Smooth muscle cell (in vitro differentiated cells): ENCODE results near the gene SKAP1. TPM values are rescaled to one million over a fixed set of nuclear protein-coding genes. Genes with fewer than 3 reads are reported as not detected.
A peak's percentile ranks its signal among the peaks of the same experiment; 100 is the strongest.

ENCODE experiments used
- DNase-seq: peaks from one replicate; lab custom pipeline; 2025; ENCODE audit not compliant: unreplicated experiment; lab: John Stamatoyannopoulos, UW
- H2AFZ ChIP-seq: fragments of 200-600 bp; sonication (generic); 2 replicates; pipeline ENCODE4 v1.6.0; 2016; ENCODE audit warnings: antibody characterized with exemption, low read depth, mild to moderate bottlenecking
- H3F3A ChIP-seq: fragments of 200-600 bp; sonication (generic); 2 replicates; pipeline ENCODE4 v1.6.0; 2017; ENCODE audit warnings: antibody characterized with exemption, low read depth
- H3K27ac ChIP-seq: fragments of 200-600 bp; sonication (generic); 2 replicates; pipeline ENCODE4 v1.5.1; 2016; ENCODE audit warnings: low read depth, mild to moderate bottlenecking
- H3K27me3 ChIP-seq: fragments of 200-600 bp; sonication (generic); 2 replicates; pipeline ENCODE4 v1.6.1; 2016; ENCODE audit warnings: low read depth, mild to moderate bottlenecking
- H3K36me3 ChIP-seq: fragments of 200-600 bp; sonication (generic); 2 replicates; pipeline ENCODE4 v1.5.1; 2016; ENCODE audit warnings: low read depth
- H3K4me1 ChIP-seq: fragments of 200-600 bp; sonication (generic); 2 replicates; pipeline ENCODE4 v1.5.1; 2016; ENCODE audit warnings: low read depth
- H3K4me2 ChIP-seq: fragments of 200-600 bp; sonication (generic); 2 replicates; pipeline ENCODE4 v1.6.0; 2016; ENCODE audit warnings: mild to moderate bottlenecking
- H3K4me3 ChIP-seq: fragments of 200-600 bp; sonication (generic); 2 replicates; pipeline ENCODE4 v1.5.1; 2016; ENCODE audit warnings: mild to moderate bottlenecking
- H3K79me2 ChIP-seq: fragments of 200-600 bp; sonication (generic); 2 replicates; pipeline ENCODE4 v1.6.0; 2016; ENCODE audit warnings: low read depth, mild to moderate bottlenecking
- H3K9ac ChIP-seq: fragments of 200-600 bp; sonication (generic); 2 replicates; pipeline ENCODE4 v1.6.0; 2016; ENCODE audit warnings: low read depth
- H3K9me3 ChIP-seq: fragments of 200-600 bp; sonication (generic); replicated peaks from 2 replicates; pipeline ENCODE4 v1.5.1; 2016; ENCODE audit warnings: low read depth
- H4K20me1 ChIP-seq: fragments of 200-600 bp; sonication (generic); 2 replicates; pipeline ENCODE4 v1.6.0; 2016; ENCODE audit warnings: low read depth
- CTCF ChIP-seq: fragments of 200-600 bp; sonication (generic); IDR thresholded peaks from 2 replicates; pipeline ENCODE4 v1.5.1; 2017; ENCODE audit warnings: borderline replicate concordance, mild to moderate bottlenecking, antibody characterized with exemption; ENCODE audit not compliant: insufficient read depth, poor library complexity, severe bottlenecking
- WGBS: methylation state at CpG from one replicate; pipeline ENCODE4 v1.1.7; 2016; ENCODE audit warnings: low lambda C conversion rate; 5-methylcytosine and 5-hydroxymethylcytosine counted together
- polyA plus RNA-seq: library from polyadenylated mRNA; unstranded; fragments of >200 nt; fragmentation: Nextera tagmentation; extraction: Ambion mirVana; gene quantifications from 2 replicates; pipeline ENCODE4 v1.2.1, GENCODE V29; 2016
- total RNA-seq: library from RNA; depleted of rRNA; stranded (reverse); fragments of >200 nt; gene quantifications from 2 replicates; pipeline ENCODE4 v1.2.3, GENCODE V29; 2014

SKAP1 gene
- total and polyA plus RNA-seq, 2 experiments from 2014 or later: not detected

GRCh38 chr17:48169926-48170325, 260.1 kb downstream of the SKAP1 start:
- DNase-seq: no peak
- no peak overlapping the region for H3K27ac ChIP-seq
- H3K27me3 ChIP-seq: peaks cover 61% of the 10 kb centered on the region
- H3K36me3 ChIP-seq: no peaks in the 10 kb centered on the region
- no peaks in the 10 kb centered on the region for H4K20me1 ChIP-seq
- WGBS: 86% methylated on average over 1 of the region's 1 CpG
- no peaks in the 10 kb centered on the region for H3F3A ChIP-seq
- no peak for TF ChIP-seq CTCF
- H3K9me3 ChIP-seq: no peaks in the 10 kb centered on the region
- no peak overlapping the region for H3K4me2 ChIP-seq
- no peaks in the 10 kb centered on the region for H3K79me2 ChIP-seq
- no peak overlapping the region for H3K9ac ChIP-seq
- H3K4me3 ChIP-seq: no peak overlapping the region
- no peaks in the 10 kb centered on the region for H3K4me1 ChIP-seq
- H2AFZ ChIP-seq: no peak overlapping the region

GRCh38 chr17:48163809-48164208, 266.2 kb downstream of the SKAP1 start:
- Histone ChIP-seq H3K27ac (no peak overlapping the region), H3K4me3 (no peak overlapping the region), H3K4me2 (no peak overlapping the region), H3F3A (no peaks in the 10 kb centered on the region), H3K9ac (no peak overlapping the region), H3K79me2 (no peaks in the 10 kb centered on the region), H3K4me1 (peaks cover 4% of the 10 kb centered on the region), H4K20me1 (no peaks in the 10 kb centered on the region), H2AFZ (no peak overlapping the region), H3K36me3 (no peaks in the 10 kb centered on the region), H3K9me3 (no peaks in the 10 kb centered on the region), H3K27me3 (peaks cover 34% of the 10 kb centered on the region)
- DNase-seq: no peak
- 100% methylated on average over 1 of the region's 1 CpG for WGBS
- TF ChIP-seq CTCF: no peak

GRCh38 chr17:48162946-48163506, 267.0 kb downstream of the SKAP1 start:
- H3K9ac ChIP-seq: no peak overlapping the region
- no peak for DNase-seq
- TF ChIP-seq CTCF: no peak
- no peaks in the 10 kb centered on the region for H3F3A ChIP-seq
- H2AFZ ChIP-seq: peak overlapping the region; percentile 40
- H3K79me2 ChIP-seq: no peaks in the 10 kb centered on the region
- H3K9me3 ChIP-seq: no peaks in the 10 kb centered on the region
- peaks cover 4% of the 10 kb centered on the region for H3K4me1 ChIP-seq
- H4K20me1 ChIP-seq: no peaks in the 10 kb centered on the region
- no peak overlapping the region for H3K4me3 ChIP-seq
- H3K36me3 ChIP-seq: no peaks in the 10 kb centered on the region
- H3K27ac ChIP-seq: no peak overlapping the region
- H3K4me2 ChIP-seq: peak overlapping the region; percentile 6
- H3K27me3 ChIP-seq: peaks cover 29% of the 10 kb centered on the region
- 58% methylated on average over 5 of the region's 5 CpGs for WGBS

- no peak for TF ChIP-seq CTCF
- Histone ChIP-seq H3K36me3 (no peaks in the 10 kb centered on the region), H3K9me3 (no peaks in the 10 kb centered on the region), H3K79me2 (no peaks in the 10 kb centered on the region), H3K27me3 (peaks cover 24% of the 10 kb centered on the region), H3K4me1 (peaks cover 4% of the 10 kb centered on the region), H3F3A (no peaks in the 10 kb centered on the region), H3K4me3 (no peak overlapping the region), H2AFZ (no peak overlapping the region), H3K27ac (no peak overlapping the region), H3K4me2 (no peak overlapping the region), H4K20me1 (no peaks in the 10 kb centered on the region), H3K9ac (no peak overlapping the region)
- WGBS: 89% methylated on average over 5 of the region's 5 CpGs
- no peak for DNase-seq
Observed at GRCh38 chr17:48162306-48162934, 267.6 kb downstream of the SKAP1 start.
